ENCODE data around the gene MTX1.

GRCh38 chr1:155195201-155196102 lies 13.0 kb upstream of the MTX1 start:
- TF ChIP-seq, protein P1, sequence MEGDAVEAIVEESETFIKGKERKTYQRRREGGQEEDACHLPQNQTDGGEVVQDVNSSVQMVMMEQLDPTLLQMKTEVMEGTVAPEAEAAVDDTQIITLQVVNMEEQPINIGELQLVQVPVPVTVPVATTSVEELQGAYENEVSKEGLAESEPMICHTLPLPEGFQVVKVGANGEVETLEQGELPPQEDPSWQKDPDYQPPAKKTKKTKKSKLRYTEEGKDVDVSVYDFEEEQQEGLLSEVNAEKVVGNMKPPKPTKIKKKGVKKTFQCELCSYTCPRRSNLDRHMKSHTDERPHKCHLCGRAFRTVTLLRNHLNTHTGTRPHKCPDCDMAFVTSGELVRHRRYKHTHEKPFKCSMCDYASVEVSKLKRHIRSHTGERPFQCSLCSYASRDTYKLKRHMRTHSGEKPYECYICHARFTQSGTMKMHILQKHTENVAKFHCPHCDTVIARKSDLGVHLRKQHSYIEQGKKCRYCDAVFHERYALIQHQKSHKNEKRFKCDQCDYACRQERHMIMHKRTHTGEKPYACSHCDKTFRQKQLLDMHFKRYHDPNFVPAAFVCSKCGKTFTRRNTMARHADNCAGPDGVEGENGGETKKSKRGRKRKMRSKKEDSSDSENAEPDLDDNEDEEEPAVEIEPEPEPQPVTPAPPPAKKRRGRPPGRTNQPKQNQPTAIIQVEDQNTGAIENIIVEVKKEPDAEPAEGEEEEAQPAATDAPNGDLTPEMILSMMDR (conservative IDR thresholded peaks at IDR 0.05; ENCODE audit: low read length): no peak
- no peak for TF ChIP-seq EZH2phosphoT487 (IDR thresholded peaks at IDR 0.05; ENCODE audit: borderline replicate concordance)
